Ecto neural progenitor cell (in vitro differentiated cells): Measurements from ENCODE around the gene MRPS23.

Experiments used
- DNase-seq: peaks from one replicate; pipeline ENCODE4 v3.0.0-alpha.2; 2018; ENCODE audit warnings: low spot score

MRPS23 gene

DNA sequence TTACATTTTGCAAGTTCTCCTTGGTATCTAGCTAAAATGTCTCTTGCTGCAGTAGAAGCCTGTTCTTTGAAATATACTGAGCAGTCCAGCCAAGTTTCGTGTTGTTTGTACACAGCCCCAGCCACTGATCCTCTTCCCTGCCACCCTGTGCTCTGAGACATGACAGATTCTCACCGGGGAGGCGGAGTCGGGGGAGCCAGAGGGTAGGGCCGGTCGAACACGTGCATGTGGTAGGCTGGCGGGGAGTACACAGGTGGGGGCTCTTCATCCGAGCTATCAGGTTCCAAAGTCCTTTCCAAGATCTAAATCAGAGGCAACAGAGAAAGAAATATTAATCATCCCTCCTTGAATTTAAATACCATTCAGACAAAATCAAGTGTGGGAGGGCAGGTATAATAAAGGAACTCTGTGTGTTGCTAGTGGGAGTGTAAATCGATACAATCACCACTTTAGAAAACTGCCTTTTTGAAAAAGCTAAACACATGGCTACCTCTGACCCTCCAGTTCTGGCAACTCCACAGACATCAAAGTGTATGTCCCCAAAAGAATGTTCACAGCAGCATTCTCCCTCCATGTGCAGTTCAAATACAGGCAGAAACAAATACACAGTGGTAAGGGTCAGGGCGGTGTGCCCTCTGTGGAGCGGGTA is 29.7 kb upstream of the MRPS23 start:
- no peak for DNase-seq

DNA sequence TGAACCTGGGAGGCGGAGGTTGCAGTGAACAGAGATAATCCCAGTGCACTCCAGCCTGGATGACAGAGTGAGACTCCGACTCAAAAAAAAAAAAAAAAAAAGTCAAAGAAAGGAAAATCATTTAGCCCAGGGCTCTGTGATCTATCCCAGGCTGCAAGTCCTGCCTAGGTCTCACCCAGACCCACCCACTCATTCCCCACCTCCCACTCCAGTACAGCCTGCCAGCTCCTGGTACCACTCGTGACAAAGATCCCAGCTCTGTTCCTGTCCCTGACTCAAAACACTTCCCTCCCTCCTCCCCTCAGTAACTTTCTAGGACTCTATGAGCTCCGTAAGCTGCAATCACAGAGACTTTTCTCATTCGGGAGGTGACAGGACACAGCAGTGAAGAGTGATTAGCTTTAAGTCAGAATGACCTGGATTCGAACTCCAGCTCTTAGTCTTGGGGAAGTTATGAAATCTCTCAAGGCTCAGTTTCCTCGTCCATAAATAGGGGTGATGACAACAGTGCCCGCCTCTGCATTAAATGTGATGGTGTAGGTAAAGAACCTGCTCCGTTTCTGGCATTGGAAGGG is 28.0 kb upstream of the MRPS23 start:
- no peak for DNase-seq

DNA sequence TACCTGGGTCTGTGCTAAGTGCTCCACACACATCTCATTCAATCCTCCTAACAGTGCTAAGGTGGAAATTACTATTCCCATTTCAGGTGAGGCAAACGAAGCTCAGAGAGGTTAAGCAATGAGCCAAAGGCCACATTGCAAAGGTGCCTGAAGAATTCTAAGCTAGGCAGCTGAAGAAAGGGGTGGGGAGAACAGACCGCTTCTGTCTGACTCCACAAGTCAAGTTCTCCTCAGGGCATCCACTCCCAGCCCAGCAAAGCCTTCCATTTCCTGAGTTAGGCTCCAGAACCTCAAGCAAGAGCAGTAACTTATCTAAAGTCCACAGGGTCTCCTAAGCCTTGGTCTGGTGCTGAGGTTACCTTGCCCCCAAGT is 27.0 kb upstream of the MRPS23 start:
- DNase-seq = no peak

DNA sequence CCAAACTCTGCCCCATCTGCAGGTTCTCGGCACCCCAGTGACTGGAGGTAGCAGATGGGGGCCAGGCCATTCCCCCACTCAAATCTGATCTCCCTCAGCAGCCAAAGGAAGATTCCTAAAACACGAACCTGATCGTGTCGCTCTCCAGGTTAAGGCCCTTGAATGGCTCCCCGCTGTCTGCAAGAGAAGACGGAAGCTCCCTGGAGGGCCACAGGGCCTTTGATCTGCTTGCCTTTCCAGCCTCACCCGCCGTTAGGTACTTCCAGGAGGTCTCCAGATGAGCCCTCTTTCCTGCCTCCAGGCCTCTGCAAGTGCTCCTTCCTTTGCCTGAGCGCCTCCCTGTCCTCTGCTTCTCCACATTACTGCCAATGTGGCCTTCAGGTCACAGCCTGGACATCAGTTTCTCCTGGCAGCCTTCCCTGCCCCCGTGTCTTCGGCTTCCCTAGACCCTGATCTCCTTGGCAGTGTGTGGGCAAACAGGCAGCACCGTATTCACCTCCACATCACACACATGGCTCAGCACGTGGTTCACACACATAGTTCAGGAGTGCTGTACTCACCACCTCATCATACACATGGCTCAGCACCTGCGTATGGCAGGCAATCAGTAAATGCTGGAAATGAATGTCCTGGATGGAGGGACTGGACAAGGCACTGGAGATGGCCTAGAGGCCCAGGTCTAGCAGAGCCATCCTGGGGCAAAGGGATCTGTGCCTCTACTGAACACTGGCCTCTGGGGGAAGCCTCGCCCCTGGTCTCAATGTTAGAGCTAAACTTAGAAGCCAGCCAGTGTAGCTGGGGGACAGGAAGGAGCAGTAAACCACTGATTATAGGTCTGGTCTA is 26.4 kb upstream of the MRPS23 start:
- no peak for DNase-seq

GRCh38 chr17:57875290-57876022 is 25.6 kb upstream of the MRPS23 start:
- DNase-seq = peak; percentile 86

- DNase-seq = peak; percentile 90
Measured at GRCh38 chr17:57874434-57875289, 24.8 kb upstream of the MRPS23 start.

- no peak for DNase-seq
Measured at GRCh38 chr17:57874058-57874419, 24.2 kb upstream of the MRPS23 start.

- no peak for DNase-seq
Measured at GRCh38 chr17:57873261-57874057, 23.6 kb upstream of the MRPS23 start.

- no peak for DNase-seq
Measured at GRCh38 chr17:57872536-57872935, 22.7 kb upstream of the MRPS23 start.

DNA sequence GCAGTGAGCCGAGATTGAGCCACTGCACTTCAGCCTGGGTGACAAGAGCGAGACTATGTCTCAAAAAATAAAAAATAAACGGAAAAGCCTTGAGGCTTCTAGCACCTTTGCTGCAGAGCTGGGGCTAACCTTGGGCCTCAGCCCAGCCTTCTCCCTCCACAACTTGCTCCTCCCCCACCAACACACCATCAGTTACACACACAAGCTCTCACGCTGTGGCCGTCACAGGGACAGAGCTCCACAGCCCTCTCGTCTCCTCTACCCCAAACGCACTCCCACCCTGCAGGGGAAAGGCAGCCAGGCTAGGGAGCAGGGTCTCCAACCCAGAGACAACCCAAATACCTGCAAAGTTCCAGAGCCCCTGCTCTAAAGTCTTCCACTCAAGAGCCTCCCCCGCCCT is 22.0 kb upstream of the MRPS23 start:
- DNase-seq = no peak

DNA sequence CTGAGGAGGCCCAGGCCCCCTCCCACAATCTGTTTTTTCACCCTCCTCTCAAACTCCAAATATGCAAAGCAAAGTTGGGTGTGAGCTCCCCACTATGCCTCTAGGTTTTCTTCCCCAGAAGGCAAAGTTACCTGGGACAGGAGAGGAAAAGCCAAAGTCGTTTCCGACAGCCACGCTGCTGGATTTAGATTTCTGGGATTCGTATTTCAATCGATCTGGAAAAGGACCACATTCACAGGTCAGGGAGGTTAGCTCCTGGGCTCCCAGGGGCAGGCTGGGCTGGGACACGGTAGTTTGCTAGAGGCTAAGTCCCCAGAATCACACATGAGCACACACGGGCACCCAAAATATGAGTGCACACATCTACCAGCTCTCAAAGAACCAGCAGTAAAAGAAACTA is 21.3 kb upstream of the MRPS23 start:
- no peak for DNase-seq

DNA sequence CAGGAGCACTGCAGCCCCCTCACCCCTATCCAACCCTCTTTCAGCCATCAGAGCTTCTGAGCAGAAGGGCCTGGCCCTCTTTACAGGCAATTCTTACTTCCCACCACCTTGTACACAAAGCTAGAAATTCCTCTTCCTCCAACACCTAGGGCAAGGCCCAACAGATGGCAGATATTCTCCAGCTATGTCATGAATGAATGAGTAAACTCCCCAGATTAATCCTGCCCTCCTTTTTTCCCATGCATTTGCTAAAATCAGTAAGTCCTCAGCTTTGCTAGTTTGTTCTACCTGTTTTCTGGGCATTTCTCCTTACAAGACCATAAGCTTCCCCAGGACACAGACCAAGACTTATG is 20.4 kb upstream of the MRPS23 start:
- DNase-seq = no peak

DNA sequence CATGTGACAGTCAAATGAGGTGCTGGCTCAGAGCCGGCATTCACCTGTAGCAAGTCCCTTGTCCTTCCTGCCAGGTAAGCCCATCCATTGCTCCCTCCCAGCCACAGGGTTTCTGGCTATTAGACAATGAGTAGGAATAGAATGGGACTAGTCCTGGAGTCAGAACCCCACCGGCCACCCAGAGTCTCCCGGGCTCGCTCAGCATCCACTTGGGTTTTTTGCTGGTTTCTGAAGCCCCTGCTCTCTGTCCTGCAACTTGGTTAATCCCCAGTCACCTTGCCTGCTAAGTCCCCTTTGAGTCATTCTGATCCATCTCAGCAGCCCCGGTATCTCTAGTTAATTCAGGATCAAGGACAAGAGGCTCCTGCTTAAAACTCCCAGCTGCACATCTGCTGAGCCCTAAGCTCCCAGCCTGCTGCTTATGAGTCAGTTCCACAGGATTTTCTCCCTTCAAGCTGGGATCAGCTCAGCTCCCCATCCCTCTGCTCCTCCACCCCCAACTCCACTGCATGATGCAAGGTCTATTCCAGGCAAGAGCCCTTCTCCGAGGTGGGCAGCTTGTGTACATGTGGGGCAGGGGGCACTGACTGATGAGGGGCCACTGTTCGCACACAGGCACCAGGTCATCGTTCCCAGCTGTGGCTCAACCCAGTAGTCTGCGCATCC is 19.9 kb upstream of the MRPS23 start:
- no peak for DNase-seq

DNA sequence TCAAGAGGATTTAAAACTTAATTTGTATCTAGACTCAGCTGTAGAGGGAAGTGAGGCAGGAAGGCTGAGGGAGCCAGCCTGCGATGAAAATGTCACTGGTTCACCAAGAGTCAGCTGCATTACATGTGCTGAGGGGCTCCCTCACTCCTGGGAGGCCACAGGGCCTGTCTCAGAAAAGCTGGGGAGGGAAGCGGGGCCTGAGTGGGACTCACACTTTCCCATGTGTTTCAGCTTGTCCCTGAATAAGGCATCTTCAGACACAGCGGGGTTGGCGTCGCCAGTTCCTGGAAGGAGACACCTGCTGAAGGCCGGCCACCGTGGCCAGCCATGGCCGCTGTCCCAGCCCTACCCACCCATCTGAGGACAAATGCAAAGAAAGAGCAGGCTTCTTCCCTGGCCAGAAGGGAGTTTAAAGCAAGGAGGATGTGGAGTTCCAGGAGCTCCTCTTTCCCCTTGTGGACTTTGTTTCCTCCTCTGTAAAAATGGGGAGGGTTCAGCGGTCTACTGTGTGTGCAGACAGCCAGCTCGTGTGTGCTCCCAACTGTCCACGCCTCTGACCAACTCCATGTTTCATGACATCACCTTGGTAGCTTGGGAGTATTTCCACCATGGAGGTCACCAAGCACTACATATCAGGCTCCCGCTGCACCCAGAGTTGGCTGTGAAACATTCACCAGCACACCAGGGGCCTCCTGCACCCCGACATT is 19.2 kb upstream of the MRPS23 start:
- no peak for DNase-seq

DNA sequence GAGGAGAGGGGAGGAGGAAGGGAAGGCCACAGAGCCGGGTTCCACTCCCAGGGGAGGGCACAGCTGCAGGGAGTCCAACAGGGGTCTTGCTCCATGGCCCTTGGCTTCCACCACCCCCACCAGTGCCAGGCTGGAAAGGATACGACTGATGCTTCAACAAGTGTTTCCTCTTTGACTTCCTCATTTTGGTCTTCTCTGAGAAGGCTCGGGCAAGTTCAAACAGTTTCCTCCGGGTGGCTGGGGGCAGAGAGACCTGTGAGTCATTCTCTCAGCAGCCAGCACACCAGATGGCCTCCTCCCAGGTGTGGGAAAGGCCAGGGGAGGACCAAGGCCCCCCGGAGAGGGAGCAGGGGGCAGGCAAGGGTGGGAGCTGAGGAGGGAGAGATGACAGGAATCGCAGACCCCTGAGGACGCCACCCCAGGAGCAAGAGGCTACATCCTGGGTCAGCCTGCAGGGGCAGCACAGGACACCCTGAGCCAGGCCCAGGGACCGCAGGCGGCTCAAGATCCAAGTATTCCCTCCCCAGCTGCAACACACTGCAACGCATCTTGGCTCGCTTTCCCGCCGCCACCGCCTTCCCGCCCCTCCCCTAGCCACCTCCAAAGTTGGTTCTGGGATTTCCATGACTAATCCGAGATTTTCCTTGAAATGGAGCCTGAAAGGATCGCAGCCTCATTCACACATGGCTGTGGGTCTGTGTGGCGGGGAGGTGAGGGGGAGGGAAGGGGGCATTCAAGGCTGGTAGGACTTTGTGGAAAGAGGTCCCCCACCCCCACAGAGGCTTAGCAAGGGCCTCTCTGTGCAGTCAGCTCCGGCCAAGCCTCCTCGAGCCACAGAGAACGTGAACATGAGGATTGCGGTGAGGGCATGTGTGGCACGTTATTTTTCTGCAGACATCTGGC is 18.4 kb upstream of the MRPS23 start:
- peak; percentile 92 for DNase-seq

GRCh38 chr17:57867126-57867525 is 17.3 kb upstream of the MRPS23 start:
- DNase-seq = peak; percentile 46

GRCh38 chr17:57866723-57867122 is 16.9 kb upstream of the MRPS23 start:
- no peak for DNase-seq

DNA sequence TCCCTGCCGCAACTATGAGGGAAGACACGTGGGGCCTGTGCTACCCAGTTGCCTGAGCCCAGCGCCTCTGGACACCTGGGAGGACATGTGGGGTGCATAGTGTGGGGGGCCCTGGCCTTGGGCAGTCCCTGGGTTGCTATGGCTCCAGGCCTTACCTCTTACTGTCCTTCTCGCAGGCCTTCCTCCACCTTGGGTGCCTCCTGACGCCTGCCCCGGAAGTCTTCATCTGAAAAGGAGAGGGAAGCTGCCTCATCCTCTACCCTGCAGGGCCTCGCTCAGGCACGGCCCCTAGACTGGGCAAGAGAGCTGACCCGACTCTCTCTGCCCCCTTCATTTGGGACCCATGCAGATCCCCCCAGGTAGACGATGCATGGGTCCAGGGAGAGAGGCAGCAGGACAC is 16.5 kb upstream of the MRPS23 start:
- peak; percentile 45 for DNase-seq

DNA sequence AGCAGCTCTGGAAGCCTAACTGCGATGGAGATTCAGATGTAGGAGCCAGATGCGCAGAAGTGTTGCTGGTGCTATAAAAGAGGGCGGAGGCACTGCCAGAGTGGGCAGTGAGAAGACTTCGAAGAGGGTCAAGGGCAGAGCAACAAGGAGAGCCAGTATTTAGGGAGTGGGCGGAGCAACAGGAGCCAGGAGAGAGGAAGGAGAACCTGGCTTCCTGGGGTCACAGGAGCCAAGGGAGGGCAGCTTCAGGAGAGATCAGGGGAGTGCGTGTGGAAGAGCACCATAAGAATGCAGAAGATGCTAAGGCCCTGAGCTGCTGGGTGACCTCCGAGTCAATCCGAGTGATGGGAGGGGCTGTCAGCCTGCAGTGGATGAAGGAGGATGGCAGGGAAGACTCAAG is 14.4 kb upstream of the MRPS23 start:
- DNase-seq = no peak
